DND-41 (cell line): ENCODE measurements around the gene SPINT2.
A peak's percentile ranks its signal among the peaks of the same experiment; 100 is the strongest.
"Not testable (repeated sequence)": the region's sequence is repeated elsewhere in the genome, so short reads cannot be mapped to it uniquely, and the experiment has no call there.

Experiments
- ATAC-seq: fragments of 200-7000 bp; cut with Tn5 transposase; 3 replicates; pipeline ENCODE4 v1.9.1; 2021; ENCODE audit warnings: low read depth; ENCODE audit not compliant: insufficient read depth
- DNase-seq: peaks from one replicate; pipeline ENCODE4 v3.0.0-alpha.2; 2020
- H2AFZ ChIP-seq: 2 replicates; pipeline ENCODE4 v1.6.0; 2012; ENCODE audit warnings: low read depth, low read length
- H3K27ac ChIP-seq: 2 replicates; pipeline ENCODE4 v1.5.1; 2012; ENCODE audit warnings: low read length, inconsistent platforms
- H3K27me3 ChIP-seq: fragments of 200-600 bp; sonication (generic); 2 replicates; pipeline ENCODE4 v1.6.0; 2012; ENCODE audit warnings: low read length, mild to moderate bottlenecking, inconsistent platforms; ENCODE audit not compliant: insufficient read depth, poor library complexity
- H3K36me3 ChIP-seq: 2 replicates; pipeline ENCODE4 v1.5.1; 2012; ENCODE audit warnings: low read length, inconsistent platforms; ENCODE audit not compliant: insufficient read depth
- H3K4me1 ChIP-seq: 2 replicates; pipeline ENCODE4 v1.5.1; 2012; ENCODE audit warnings: mild to moderate bottlenecking, low read length; ENCODE audit not compliant: insufficient read depth
- H3K4me2 ChIP-seq: 2 replicates; pipeline ENCODE4 v1.6.0; 2012; ENCODE audit warnings: mild to moderate bottlenecking, moderate library complexity, low read length, inconsistent platforms; ENCODE audit not compliant: insufficient read depth
- H3K4me3 ChIP-seq, 2 experiments: fragments of 200-600 bp in 1 of 2; shearing (Covaris generic) in 1 of 2; 2 replicates each; pipeline ENCODE4 v1.5.1; 2012 to 2016; ENCODE audit warnings: inconsistent platforms in 2 of 2, low read length in 2 of 2, mild to moderate bottlenecking in 2 of 2, low read depth in 1 of 2, moderate library complexity in 1 of 2
- H3K79me2 ChIP-seq: 2 replicates; pipeline ENCODE4 v1.6.0; 2012; ENCODE audit warnings: low read length, inconsistent platforms; ENCODE audit not compliant: insufficient read depth
- H3K9ac ChIP-seq: 2 replicates; pipeline ENCODE4 v1.6.0; 2012; ENCODE audit warnings: low read depth, mild to moderate bottlenecking, inconsistent platforms, low read length, moderate library complexity
- H3K9me3 ChIP-seq: 2 replicates; pipeline ENCODE4 v1.5.1; 2012; ENCODE audit warnings: low read length, moderate library complexity, mild to moderate bottlenecking, inconsistent platforms; ENCODE audit not compliant: insufficient read depth, severe bottlenecking
- H4K20me1 ChIP-seq: 2 replicates; pipeline ENCODE4 v1.6.0; 2012; ENCODE audit warnings: low read length; ENCODE audit not compliant: insufficient read depth
- CTCF ChIP-seq: IDR thresholded peaks from 2 replicates; pipeline ENCODE4 v1.5.1; 2012; ENCODE audit warnings: borderline replicate concordance, low read length, moderate library complexity, mild to moderate bottlenecking; ENCODE audit not compliant: poor library complexity, severe bottlenecking; ENCODE audit errors: extremely low read depth
- EZH2 ChIP-seq: IDR thresholded peaks from 3 replicates; pipeline ENCODE4 v1.6.1; 2012; ENCODE audit warnings: borderline replicate concordance, low read depth, mild to moderate bottlenecking, moderate library complexity, low read length, inconsistent platforms; ENCODE audit not compliant: severe bottlenecking

The SPINT2 gene

GRCh38 chr19:38335949-38336637, 71.7 kb downstream of the SPINT2 start:
- ATAC-seq = peak; percentile 81
- DNase-seq = peak; percentile 96
- TF ChIP-seq CTCF (no peak), EZH2 (no peak)
- H3K36me3 ChIP-seq = peaks cover 10% of the 10 kb centered on the region
- peak overlapping the region; percentile 65 for H3K9ac ChIP-seq
- H3K9me3 ChIP-seq = no peaks in the 10 kb centered on the region
- peaks cover 23% of the 10 kb centered on the region for H3K4me1 ChIP-seq
- H4K20me1 ChIP-seq = peaks cover 5% of the 10 kb centered on the region
- no peaks in the 10 kb centered on the region for H3K27me3 ChIP-seq
- H3K79me2 ChIP-seq = peaks cover 4% of the 10 kb centered on the region; the same call in 1 of the 2 replicates
- peak overlapping the region; percentile 95 for H3K4me2 ChIP-seq
- peak overlapping the region; percentile 98 for H3K27ac ChIP-seq
- peak overlapping the region; percentile 59 to 72 for H3K4me3 ChIP-seq
- peak overlapping the region; percentile 86 for H2AFZ ChIP-seq

GRCh38 chr19:38336638-38337359, 72.4 kb downstream of the SPINT2 start:
- DNase-seq (peak; percentile 96), ATAC-seq (peak; percentile 61)
- H3K27me3 ChIP-seq = no peaks in the 10 kb centered on the region
- peak overlapping the region; percentile 59 to 72 for H3K4me3 ChIP-seq
- peaks cover 4% of the 10 kb centered on the region; the same call in 1 of the 2 replicates for H3K79me2 ChIP-seq
- H4K20me1 ChIP-seq = peaks cover 5% of the 10 kb centered on the region
- no peak for TF ChIP-seq EZH2
- TF ChIP-seq CTCF = no peak
- peak overlapping the region; percentile 65 for H3K9ac ChIP-seq
- H3K4me1 ChIP-seq = peaks cover 23% of the 10 kb centered on the region
- H3K9me3 ChIP-seq = no peaks in the 10 kb centered on the region
- peak overlapping the region; percentile 98 for H3K27ac ChIP-seq
- peak overlapping the region; percentile 86 for H2AFZ ChIP-seq
- H3K36me3 ChIP-seq = peaks cover 10% of the 10 kb centered on the region
- peak overlapping the region; percentile 95 for H3K4me2 ChIP-seq

GRCh38 chr19:38337360-38337653, 72.9 kb downstream of the SPINT2 start:
- Histone ChIP-seq H3K27me3 (no peaks in the 10 kb centered on the region), H3K9me3 (no peaks in the 10 kb centered on the region), H3K4me2 (peak overlapping the region; percentile 95), H3K4me3 (peak overlapping the region; percentile 17 to 72; a peak in 3 of 4 replicates), H3K36me3 (peaks cover 10% of the 10 kb centered on the region), H2AFZ (peak overlapping the region; percentile 60; the same call in 1 of the 2 replicates), H3K4me1 (peaks cover 23% of the 10 kb centered on the region), H3K27ac (peak overlapping the region; percentile 61), H3K9ac (peak overlapping the region; percentile 65), H4K20me1 (peaks cover 5% of the 10 kb centered on the region), H3K79me2 (peaks cover 4% of the 10 kb centered on the region; the same call in 1 of the 2 replicates)
- DNase-seq (no peak), ATAC-seq (no peak)
- TF ChIP-seq EZH2 = no peak
- no peak for TF ChIP-seq CTCF

GRCh38 chr19:38339011-38339410, 74.6 kb downstream of the SPINT2 start:
- not testable (repeated sequence) for H3K4me2 ChIP-seq, ATAC-seq, H3K27me3 ChIP-seq, H2AFZ ChIP-seq, H3K4me3 ChIP-seq, DNase-seq, H3K9ac ChIP-seq, H4K20me1 ChIP-seq, H3K9me3 ChIP-seq, H3K79me2 ChIP-seq, H3K27ac ChIP-seq
- Histone ChIP-seq H3K36me3 (peaks cover 13% of the 10 kb centered on the region), H3K4me1 (peaks cover 23% of the 10 kb centered on the region)
